ENCODE data around the gene DUT. TPM values are rescaled to one million over a fixed set of nuclear protein-coding genes. Genes with fewer than 3 reads are reported as not detected.

DUT gene
- total RNA-seq, 1 donor from 2014 or later = 84.5 TPM

- Histone ChIP-seq H3K36me3 (no peaks in the 10 kb centered on the region), H3K4me3 (no peak overlapping the region), H3K27ac (peak overlapping the region; percentile 89), H3K27me3 (no peaks in the 10 kb centered on the region), H3K4me1 (peaks cover 52% of the 10 kb centered on the region), H3K9me3 (no peaks in the 10 kb centered on the region)
- intact Hi-C loops (cut with DNase I) = no loop called here
- TF ChIP-seq POLR2A (IDR thresholded peaks at IDR 0.05) (no peak), POLR2AphosphoS5 (IDR thresholded peaks at IDR 0.05; ENCODE audit: insufficient read depth in 1 of 2, low read depth in 1 of 2) (no peak), CTCF (IDR thresholded peaks at IDR 0.05) (no peak)
- peak in 1 of 2 donors; percentile 16 for DNase-seq (ENCODE audit: extremely low spot score in 2 of 2)
Observed at GRCh38 chr15:48388910-48389309, 57.7 kb downstream of the DUT start.

- peak in 1 of 2 donors; percentile 86 for DNase-seq (ENCODE audit: extremely low spot score in 2 of 2)
- Histone ChIP-seq H3K4me3 (no peak overlapping the region), H3K4me1 (peaks cover 53% of the 10 kb centered on the region), H3K27ac (peak overlapping the region; percentile 89), H3K27me3 (no peaks in the 10 kb centered on the region), H3K9me3 (no peaks in the 10 kb centered on the region), H3K36me3 (no peaks in the 10 kb centered on the region)
- TF ChIP-seq POLR2AphosphoS5 (IDR thresholded peaks at IDR 0.05; ENCODE audit: insufficient read depth in 1 of 2, low read depth in 1 of 2) (peak in 1 of 2 donors; percentile 36), POLR2A (IDR thresholded peaks at IDR 0.05) (no peak)
- intact Hi-C loops (cut with DNase I) = no loop called here
Observed at GRCh38 chr15:48389691-48390143, 58.5 kb downstream of the DUT start.

GRCh38 chr15:48391950-48392349 is 60.7 kb downstream of the DUT start:
- Histone ChIP-seq H3K4me3 (no peak overlapping the region), H3K9me3 (no peaks in the 10 kb centered on the region), H3K4me1 (peaks cover 59% of the 10 kb centered on the region), H3K36me3 (no peaks in the 10 kb centered on the region), H3K27ac (peak overlapping the region; percentile 89), H3K27me3 (no peaks in the 10 kb centered on the region)
- no peak for DNase-seq (ENCODE audit: extremely low spot score in 2 of 2)
- intact Hi-C loops (cut with DNase I) = no loop called here
- no peak for TF ChIP-seq POLR2AphosphoS5 (IDR thresholded peaks at IDR 0.05; ENCODE audit: insufficient read depth in 1 of 2, low read depth in 1 of 2)
- no peak for TF ChIP-seq CTCF (IDR thresholded peaks at IDR 0.05)
- no peak for TF ChIP-seq POLR2A (IDR thresholded peaks at IDR 0.05)

- H3K36me3 ChIP-seq = no peaks in the 10 kb centered on the region
- no peaks in the 10 kb centered on the region for H3K27me3 ChIP-seq
- intact Hi-C loops (cut with DNase I) = no loop called here
- H3K9me3 ChIP-seq = no peaks in the 10 kb centered on the region
- no peak overlapping the region for H3K4me3 ChIP-seq
- TF ChIP-seq POLR2AphosphoS5 (IDR thresholded peaks at IDR 0.05; ENCODE audit: insufficient read depth in 1 of 2, low read depth in 1 of 2) = peak in 1 of 2 donors; percentile 39
- no peak for TF ChIP-seq CTCF (IDR thresholded peaks at IDR 0.05)
- no peak for TF ChIP-seq POLR2A (IDR thresholded peaks at IDR 0.05)
- peaks cover 59% of the 10 kb centered on the region for H3K4me1 ChIP-seq
- DNase-seq (ENCODE audit: extremely low spot score in 2 of 2) = peak in 1 of 2 donors; percentile 94
- peak overlapping the region; percentile 89 for H3K27ac ChIP-seq
Observed at GRCh38 chr15:48392356-48392755, 61.1 kb downstream of the DUT start.

Small RNA genes lying within 50 kb of the gene (small RNA-seq; reads per million reads assigned to genes)
- gene RF00019 = not detected

Other genes starting within 250 kb of the DUT start
- not detected for gene SLC24A5, start 210.4 kb upstream of the DUT start, total RNA-seq
- 7.1 TPM for gene MYEF2, start 153.1 kb upstream of the DUT start, total RNA-seq
- gene CTXN2, start 139.8 kb upstream of the DUT start, total RNA-seq = not detected
- gene SLC12A1, start 125.1 kb upstream of the DUT start, total RNA-seq = not detected